GDM1 (cell line): ENCODE measurements around the gene CTU2.

Experiments used
- DNase-seq: peaks from one replicate; lab custom pipeline; 2025; lab: John Stamatoyannopoulos, UW

CTU2 gene

GRCh38 chr16:88714420-88715302 lies 8.4 kb downstream of the CTU2 start:
- DNase-seq, result no peak

GRCh38 chr16:88715312-88716190 lies 9.2 kb downstream of the CTU2 start:
- DNase-seq, result no peak

- no peak for DNase-seq
Observed at GRCh38 chr16:88716201-88716600, 9.9 kb downstream of the CTU2 start.

GRCh38 chr16:88716601-88717001 lies 10.3 kb downstream of the CTU2 start:
- DNase-seq, result no peak

GRCh38 chr16:88718178-88718577 lies 11.9 kb downstream of the CTU2 start:
- DNase-seq, result no peak

GRCh38 chr16:88719267-88719932 lies 13.1 kb downstream of the CTU2 start:
- no peak for DNase-seq

GRCh38 chr16:88719933-88720296 lies 13.6 kb downstream of the CTU2 start:
- DNase-seq, result no peak

GRCh38 chr16:88720396-88720970 lies 14.2 kb downstream of the CTU2 start:
- DNase-seq, result no peak

GRCh38 chr16:88721236-88721635 lies 14.9 kb downstream of the CTU2 start:
- no peak for DNase-seq

- DNase-seq, result no peak
Observed at GRCh38 chr16:88721815-88722755, 15.8 kb downstream of the CTU2 start.

- no peak for DNase-seq
Observed at GRCh38 chr16:88722784-88723506, 16.6 kb downstream of the CTU2 start.

GRCh38 chr16:88723507-88723887 lies 17.2 kb downstream of the CTU2 start:
- DNase-seq, result no peak

GRCh38 chr16:88723911-88724310 lies 17.6 kb downstream of the CTU2 start:
- no peak for DNase-seq

- no peak for DNase-seq
Observed at GRCh38 chr16:88724855-88725555, 18.7 kb downstream of the CTU2 start.

- DNase-seq, result no peak
Observed at GRCh38 chr16:88725609-88726407, 19.5 kb downstream of the CTU2 start.

GRCh38 chr16:88726408-88726749 lies 20.1 kb downstream of the CTU2 start:
- no peak for DNase-seq

GRCh38 chr16:88726981-88727380 lies 20.7 kb downstream of the CTU2 start:
- no peak for DNase-seq

GRCh38 chr16:88727871-88728270 lies 21.6 kb downstream of the CTU2 start:
- no peak for DNase-seq
